Measurements from ENCODE around the gene CHD6.

DNA sequence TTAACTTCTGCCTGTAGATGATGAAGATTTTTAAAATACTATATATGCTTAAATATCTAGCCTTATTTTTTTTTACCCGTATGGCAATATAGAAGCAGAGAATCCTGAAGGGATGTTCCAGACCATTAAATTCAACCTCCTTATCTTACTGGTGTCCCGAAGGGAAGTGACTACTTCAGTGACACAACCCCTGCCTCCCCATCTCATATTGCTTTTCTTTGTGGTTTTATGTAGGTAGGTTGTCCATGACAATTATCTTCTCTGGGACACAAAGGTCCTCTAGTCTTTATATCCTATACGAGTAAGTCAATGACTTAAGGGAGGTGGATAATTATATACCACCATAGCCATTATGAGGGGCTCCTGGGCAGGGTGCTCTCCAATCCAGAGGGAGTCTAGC, 194.2 kb downstream of the CHD6 start:
- TF ChIP-seq, protein P1, sequence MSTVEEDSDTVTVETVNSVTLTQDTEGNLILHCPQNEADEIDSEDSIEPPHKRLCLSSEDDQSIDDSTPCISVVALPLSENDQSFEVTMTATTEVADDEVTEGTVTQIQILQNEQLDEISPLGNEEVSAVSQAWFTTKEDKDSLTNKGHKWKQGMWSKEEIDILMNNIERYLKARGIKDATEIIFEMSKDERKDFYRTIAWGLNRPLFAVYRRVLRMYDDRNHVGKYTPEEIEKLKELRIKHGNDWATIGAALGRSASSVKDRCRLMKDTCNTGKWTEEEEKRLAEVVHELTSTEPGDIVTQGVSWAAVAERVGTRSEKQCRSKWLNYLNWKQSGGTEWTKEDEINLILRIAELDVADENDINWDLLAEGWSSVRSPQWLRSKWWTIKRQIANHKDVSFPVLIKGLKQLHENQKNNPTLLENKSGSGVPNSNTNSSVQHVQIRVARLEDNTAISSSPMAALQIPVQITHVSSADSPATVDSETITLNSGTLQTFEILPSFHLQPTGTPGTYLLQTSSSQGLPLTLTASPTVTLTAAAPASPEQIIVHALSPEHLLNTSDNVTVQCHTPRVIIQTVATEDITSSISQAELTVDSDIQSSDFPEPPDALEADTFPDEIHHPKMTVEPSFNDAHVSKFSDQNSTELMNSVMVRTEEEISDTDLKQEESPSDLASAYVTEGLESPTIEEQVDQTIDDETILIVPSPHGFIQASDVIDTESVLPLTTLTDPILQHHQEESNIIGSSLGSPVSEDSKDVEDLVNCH (CRISPR knock-in tag; IDR thresholded peaks at IDR 0.05) = no peak
- TF ChIP-seq, protein P2, sequence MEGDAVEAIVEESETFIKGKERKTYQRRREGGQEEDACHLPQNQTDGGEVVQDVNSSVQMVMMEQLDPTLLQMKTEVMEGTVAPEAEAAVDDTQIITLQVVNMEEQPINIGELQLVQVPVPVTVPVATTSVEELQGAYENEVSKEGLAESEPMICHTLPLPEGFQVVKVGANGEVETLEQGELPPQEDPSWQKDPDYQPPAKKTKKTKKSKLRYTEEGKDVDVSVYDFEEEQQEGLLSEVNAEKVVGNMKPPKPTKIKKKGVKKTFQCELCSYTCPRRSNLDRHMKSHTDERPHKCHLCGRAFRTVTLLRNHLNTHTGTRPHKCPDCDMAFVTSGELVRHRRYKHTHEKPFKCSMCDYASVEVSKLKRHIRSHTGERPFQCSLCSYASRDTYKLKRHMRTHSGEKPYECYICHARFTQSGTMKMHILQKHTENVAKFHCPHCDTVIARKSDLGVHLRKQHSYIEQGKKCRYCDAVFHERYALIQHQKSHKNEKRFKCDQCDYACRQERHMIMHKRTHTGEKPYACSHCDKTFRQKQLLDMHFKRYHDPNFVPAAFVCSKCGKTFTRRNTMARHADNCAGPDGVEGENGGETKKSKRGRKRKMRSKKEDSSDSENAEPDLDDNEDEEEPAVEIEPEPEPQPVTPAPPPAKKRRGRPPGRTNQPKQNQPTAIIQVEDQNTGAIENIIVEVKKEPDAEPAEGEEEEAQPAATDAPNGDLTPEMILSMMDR (CRISPR knock-in tag; IDR thresholded peaks at IDR 0.05) = no peak
- TF ChIP-seq ZFP41 (CRISPR knock-in tag; IDR thresholded peaks at IDR 0.05; ENCODE audit: borderline replicate concordance) = no peak
- TF ChIP-seq SAFB2 (CRISPR knock-in tag; IDR thresholded peaks at IDR 0.05; ENCODE audit: borderline replicate concordance, low read depth) = no peak
- TF ChIP-seq SALL2 (CRISPR knock-in tag; IDR thresholded peaks at IDR 0.05) = no peak
- TF ChIP-seq, protein P3, sequence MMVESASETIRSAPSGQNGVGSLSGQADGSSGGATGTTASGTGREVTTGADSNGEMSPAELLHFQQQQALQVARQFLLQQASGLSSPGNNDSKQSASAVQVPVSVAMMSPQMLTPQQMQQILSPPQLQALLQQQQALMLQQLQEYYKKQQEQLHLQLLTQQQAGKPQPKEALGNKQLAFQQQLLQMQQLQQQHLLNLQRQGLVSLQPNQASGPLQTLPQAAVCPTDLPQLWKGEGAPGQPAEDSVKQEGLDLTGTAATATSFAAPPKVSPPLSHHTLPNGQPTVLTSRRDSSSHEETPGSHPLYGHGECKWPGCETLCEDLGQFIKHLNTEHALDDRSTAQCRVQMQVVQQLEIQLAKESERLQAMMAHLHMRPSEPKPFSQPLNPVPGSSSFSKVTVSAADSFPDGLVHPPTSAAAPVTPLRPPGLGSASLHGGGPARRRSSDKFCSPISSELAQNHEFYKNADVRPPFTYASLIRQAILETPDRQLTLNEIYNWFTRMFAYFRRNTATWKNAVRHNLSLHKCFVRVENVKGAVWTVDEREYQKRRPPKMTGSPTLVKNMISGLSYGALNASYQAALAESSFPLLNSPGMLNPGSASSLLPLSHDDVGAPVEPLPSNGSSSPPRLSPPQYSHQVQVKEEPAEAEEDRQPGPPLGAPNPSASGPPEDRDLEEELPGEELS (CRISPR knock-in tag; IDR thresholded peaks at IDR 0.05) = no peak
- TF ChIP-seq, protein P4, sequence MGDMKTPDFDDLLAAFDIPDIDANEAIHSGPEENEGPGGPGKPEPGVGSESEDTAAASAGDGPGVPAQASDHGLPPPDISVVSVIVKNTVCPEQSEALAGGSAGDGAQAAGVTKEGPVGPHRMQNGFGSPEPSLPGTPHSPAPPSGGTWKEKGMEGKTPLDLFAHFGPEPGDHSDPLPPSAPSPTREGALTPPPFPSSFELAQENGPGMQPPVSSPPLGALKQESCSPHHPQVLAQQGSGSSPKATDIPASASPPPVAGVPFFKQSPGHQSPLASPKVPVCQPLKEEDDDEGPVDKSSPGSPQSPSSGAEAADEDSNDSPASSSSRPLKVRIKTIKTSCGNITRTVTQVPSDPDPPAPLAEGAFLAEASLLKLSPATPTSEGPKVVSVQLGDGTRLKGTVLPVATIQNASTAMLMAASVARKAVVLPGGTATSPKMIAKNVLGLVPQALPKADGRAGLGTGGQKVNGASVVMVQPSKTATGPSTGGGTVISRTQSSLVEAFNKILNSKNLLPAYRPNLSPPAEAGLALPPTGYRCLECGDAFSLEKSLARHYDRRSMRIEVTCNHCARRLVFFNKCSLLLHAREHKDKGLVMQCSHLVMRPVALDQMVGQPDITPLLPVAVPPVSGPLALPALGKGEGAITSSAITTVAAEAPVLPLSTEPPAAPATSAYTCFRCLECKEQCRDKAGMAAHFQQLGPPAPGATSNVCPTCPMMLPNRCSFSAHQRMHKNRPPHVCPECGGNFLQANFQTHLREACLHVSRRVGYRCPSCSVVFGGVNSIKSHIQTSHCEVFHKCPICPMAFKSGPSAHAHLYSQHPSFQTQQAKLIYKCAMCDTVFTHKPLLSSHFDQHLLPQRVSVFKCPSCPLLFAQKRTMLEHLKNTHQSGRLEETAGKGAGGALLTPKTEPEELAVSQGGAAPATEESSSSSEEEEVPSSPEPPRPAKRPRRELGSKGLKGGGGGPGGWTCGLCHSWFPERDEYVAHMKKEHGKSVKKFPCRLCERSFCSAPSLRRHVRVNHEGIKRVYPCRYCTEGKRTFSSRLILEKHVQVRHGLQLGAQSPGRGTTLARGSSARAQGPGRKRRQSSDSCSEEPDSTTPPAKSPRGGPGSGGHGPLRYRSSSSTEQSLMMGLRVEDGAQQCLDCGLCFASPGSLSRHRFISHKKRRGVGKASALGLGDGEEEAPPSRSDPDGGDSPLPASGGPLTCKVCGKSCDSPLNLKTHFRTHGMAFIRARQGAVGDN (CRISPR knock-in tag; IDR thresholded peaks at IDR 0.05) = no peak
- no peak for TF ChIP-seq PAX8 (CRISPR knock-in tag; IDR thresholded peaks at IDR 0.05; ENCODE audit: borderline replicate concordance)
- TF ChIP-seq, protein P5, sequence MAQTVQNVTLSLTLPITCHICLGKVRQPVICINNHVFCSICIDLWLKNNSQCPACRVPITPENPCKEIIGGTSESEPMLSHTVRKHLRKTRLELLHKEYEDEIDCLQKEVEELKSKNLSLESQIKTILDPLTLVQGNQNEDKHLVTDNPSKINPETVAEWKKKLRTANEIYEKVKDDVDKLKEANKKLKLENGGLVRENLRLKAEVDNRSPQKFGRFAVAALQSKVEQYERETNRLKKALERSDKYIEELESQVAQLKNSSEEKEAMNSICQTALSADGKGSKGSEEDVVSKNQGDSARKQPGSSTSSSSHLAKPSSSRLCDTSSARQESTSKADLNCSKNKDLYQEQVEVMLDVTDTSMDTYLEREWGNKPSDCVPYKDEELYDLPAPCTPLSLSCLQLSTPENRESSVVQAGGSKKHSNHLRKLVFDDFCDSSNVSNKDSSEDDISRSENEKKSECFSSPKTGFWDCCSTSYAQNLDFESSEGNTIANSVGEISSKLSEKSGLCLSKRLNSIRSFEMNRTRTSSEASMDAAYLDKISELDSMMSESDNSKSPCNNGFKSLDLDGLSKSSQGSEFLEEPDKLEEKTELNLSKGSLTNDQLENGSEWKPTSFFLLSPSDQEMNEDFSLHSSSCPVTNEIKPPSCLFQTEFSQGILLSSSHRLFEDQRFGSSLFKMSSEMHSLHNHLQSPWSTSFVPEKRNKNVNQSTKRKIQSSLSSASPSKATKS (CRISPR knock-in tag; IDR thresholded peaks at IDR 0.05) = no peak
- TF ChIP-seq, protein P6, sequence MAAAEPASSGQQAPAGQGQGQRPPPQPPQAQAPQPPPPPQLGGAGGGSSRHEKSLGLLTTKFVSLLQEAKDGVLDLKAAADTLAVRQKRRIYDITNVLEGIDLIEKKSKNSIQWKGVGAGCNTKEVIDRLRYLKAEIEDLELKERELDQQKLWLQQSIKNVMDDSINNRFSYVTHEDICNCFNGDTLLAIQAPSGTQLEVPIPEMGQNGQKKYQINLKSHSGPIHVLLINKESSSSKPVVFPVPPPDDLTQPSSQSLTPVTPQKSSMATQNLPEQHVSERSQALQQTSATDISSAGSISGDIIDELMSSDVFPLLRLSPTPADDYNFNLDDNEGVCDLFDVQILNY (CRISPR knock-in tag; conservative IDR thresholded peaks at IDR 0.05) = no peak
- no peak for TF ChIP-seq TCF7L2 (IDR thresholded peaks at IDR 0.05; ENCODE audit: low read depth, low read length)
- TF ChIP-seq TBX2 (CRISPR knock-in tag; IDR thresholded peaks at IDR 0.05; ENCODE audit: borderline replicate concordance) = no peak
- TF ChIP-seq ZNF468 (CRISPR knock-in tag; IDR thresholded peaks at IDR 0.05) = no peak
- no peak for TF ChIP-seq RNF2 (conservative IDR thresholded peaks at IDR 0.05; ENCODE audit: low read depth)

Measured in HepG2 (cell line).